HepG2 (cell line): ENCODE measurements around the gene C9orf43. TPM values are rescaled to one million over a fixed set of nuclear protein-coding genes. Genes with fewer than 3 reads are reported as not detected.

Experiments
- ATAC-seq: fragments of 200-7000 bp; cut with Tn5 transposase; 3 replicates; pipeline ENCODE4 v1.9.1; 2020; ENCODE audit warnings: mild to moderate bottlenecking, moderate library complexity
- BruUV-seq: library from RNA; stranded (reverse); fragments of 400-500 nt; replicated peaks from 2 replicates; lab custom pipeline; 2021; lab: Mats Ljungman, UMichigan
- CTCF ChIA-PET: fragments of 300-600 bp; formaldehyde crosslinking; extraction: SDS; loops from one replicate; lab custom pipeline; 2021; ENCODE audit warnings: low total read pairs, inconsistent platforms, low intra/inter-chr PET ratio; lab: Yijun Ruan, JAX
- POLR2A ChIA-PET: fragments of 350-600 bp; sonication (Branson Sonifier 250); formaldehyde crosslinking; loops from one replicate; lab custom pipeline; 2020; ENCODE audit warnings: antibody characterized with exemption, inconsistent platforms; lab: Yijun Ruan, JAX
- DNase-seq: peaks from one replicate; pipeline ENCODE4 v3.0.0-alpha.2; 2015; ENCODE audit warnings: low spot score
- FAIRE-seq: peaks from 3 replicates; lab custom pipeline; 2011; peaks lifted over from hg19 to GRCh38; lab: Jason Lieb, UNC
- H2AFZ ChIP-seq: one replicate; pipeline ENCODE4 v1.6.1; 2011; ENCODE audit warnings: low read length, inconsistent platforms
- H3K27ac ChIP-seq: fragments of 300-600 bp; 3 replicates; pipeline ENCODE4 v1.8.0; 2011; ENCODE audit warnings: mixed run types, mild to moderate bottlenecking, mixed read lengths, low read length, inconsistent platforms; ENCODE audit not compliant: insufficient read depth; ENCODE audit errors: extremely low read length
- H3K27me3 ChIP-seq, 2 experiments: fragments of 200-600 bp in 1 of 2; 2 replicates in 1 of 2; 3 replicates in 1 of 2; pipeline versions ENCODE4 v1.6.0 to v1.8.0; 2011; ENCODE audit warnings: low read length in 2 of 2, mild to moderate bottlenecking in 2 of 2, moderate library complexity in 2 of 2, inconsistent platforms in 1 of 2; ENCODE audit not compliant: insufficient read depth in 2 of 2, control insufficient read depth in 1 of 2
- H3K36me3 ChIP-seq, 2 experiments: fragments of 200-600 bp in 1 of 2; replicated peaks in 1 of 2; 2 replicates in 1 of 2; 3 replicates in 1 of 2; pipeline versions ENCODE4 v1.5.1 to v1.8.0; 2011; ENCODE audit warnings: low read length in 2 of 2, inconsistent platforms in 1 of 2; ENCODE audit not compliant: insufficient read depth in 2 of 2, control insufficient read depth in 1 of 2
- H3K4me1 ChIP-seq: 2 replicates; pipeline ENCODE4 v1.5.1; 2012; ENCODE audit warnings: low read length, inconsistent platforms; ENCODE audit not compliant: insufficient read depth
- H3K4me2 ChIP-seq: 2 replicates; pipeline ENCODE4 v1.6.0; 2011; ENCODE audit warnings: low read depth, low read length, inconsistent platforms
- H3K4me3 ChIP-seq, 3 experiments: fragments of 200-600 bp in 1 of 3; sonication (generic), shearing (Covaris generic) in 1 of 3; replicated peaks in 1 of 3; 2 replicates each; pipeline ENCODE4 v1.5.1; 2011 to 2016; ENCODE audit warnings: low read length in 3 of 3, inconsistent platforms in 2 of 3, low read depth in 2 of 3, mild to moderate bottlenecking in 2 of 3, control low read depth in 1 of 3, mixed read lengths in 1 of 3; ENCODE audit not compliant: insufficient read depth in 1 of 3
- H3K79me2 ChIP-seq: one replicate; pipeline ENCODE4 v1.6.1; 2011; ENCODE audit warnings: low read length, inconsistent platforms; ENCODE audit not compliant: insufficient read depth
- H3K9ac ChIP-seq: 2 replicates; pipeline ENCODE4 v1.6.0; 2011; ENCODE audit warnings: mild to moderate bottlenecking, low read depth, low read length, inconsistent platforms; ENCODE audit not compliant: insufficient read depth
- H3K9me3 ChIP-seq: 2 replicates; pipeline ENCODE4 v1.5.1; 2012; ENCODE audit warnings: mild to moderate bottlenecking, low read length
- H4K20me1 ChIP-seq: 2 replicates; pipeline ENCODE4 v1.6.0; 2011; ENCODE audit warnings: inconsistent platforms, mild to moderate bottlenecking, low read length, moderate library complexity; ENCODE audit not compliant: insufficient read depth
- CHD4 ChIP-seq: fragments of 200-600 bp; sonication (generic); IDR thresholded peaks from 2 replicates; pipeline ENCODE4 v1.7.0; 2017; ENCODE audit warnings: mild to moderate bottlenecking, low read length, borderline replicate concordance
- ISX ChIP-seq: sonication (generic); formaldehyde crosslinking; conservative IDR thresholded peaks from 2 replicates; pipeline ENCODE4 v1.5.0; 2020; ENCODE audit warnings: missing genetic modification reagents
- JARID2 ChIP-seq: sonication (generic); formaldehyde crosslinking; IDR thresholded peaks from 2 replicates; pipeline ENCODE4 v1.8.1; 2023; ENCODE audit warnings: missing genetic modification reagents, inconsistent platforms; ENCODE audit not compliant: insufficient replicate concordance
- MAFG ChIP-seq: sonication (generic); formaldehyde crosslinking; IDR thresholded peaks from 2 replicates; pipeline ENCODE4 v1.5.1; 2020; ENCODE audit warnings: mild to moderate bottlenecking, missing genetic modification reagents
- MEF2D ChIP-seq: sonication (generic); formaldehyde crosslinking; IDR thresholded peaks from 2 replicates; pipeline ENCODE4 v1.5.1; 2020; ENCODE audit warnings: mild to moderate bottlenecking, missing genetic modification reagents
- MXI1 ChIP-seq: IDR thresholded peaks from 3 replicates; pipeline ENCODE4 v1.6.1; 2012; ENCODE audit warnings: low read depth, low read length, inconsistent platforms, borderline replicate concordance
- TBX3 ChIP-seq: fragments of 450-650 bp; IDR thresholded peaks from 2 replicates; pipeline ENCODE4 v1.6.1; 2017; ENCODE audit warnings: antibody characterized with exemption, mild to moderate bottlenecking, inconsistent platforms, borderline replicate concordance
- ZBTB1 ChIP-seq: sonication (generic); formaldehyde crosslinking; IDR thresholded peaks from 2 replicates; pipeline ENCODE4 v1.4.0; 2020; ENCODE audit warnings: missing genetic modification reagents, borderline replicate concordance
- ZNF180 ChIP-seq: sonication (generic); formaldehyde crosslinking; IDR thresholded peaks from 2 replicates; pipeline ENCODE4 v1.4.0; 2020; ENCODE audit warnings: low read depth, missing genetic modification reagents, borderline replicate concordance
- ZNF414 ChIP-seq: sonication (generic); formaldehyde crosslinking; IDR thresholded peaks from 2 replicates; pipeline ENCODE4 v1.5.0; 2020; ENCODE audit warnings: missing genetic modification reagents
- WGBS: methylation state at CpG from one replicate; pipeline ENCODE4 v1.1.6; 2017; ENCODE audit warnings: low lambda C conversion rate; 5-methylcytosine and 5-hydroxymethylcytosine counted together
- in situ Hi-C: cut with HindIII; loops from 2 replicates; pipeline ENCODE4 v1.10.0; 2017; ENCODE audit warnings: low pct_unique_long_range_greater_than_20kb; ENCODE audit not compliant: extremely low pct_ligation_motif_present
- intact Hi-C: fragments of 100-400 bp; cut with micrococcal nuclease; formaldehyde crosslinking; loops from one replicate; pipeline ENCODE4 v1.10.0; 2022; ENCODE audit not compliant: unreplicated experiment
- polyA plus RNA-seq, 8 experiments: library from polyadenylated mRNA; depleted of rRNA in 3 of 8; stranded (reverse) in 7 of 8; unstranded in 1 of 8; fragments of >200 nt; fragmentation: Illumina TruSeq in 4 of 8; extraction: Trizol in 4 of 8; gene quantifications; 2 replicates each; pipeline versions ENCODE4 v1.2.1 to v1.2.3, GENCODE V29; 2011 to 2016; ENCODE audit warnings: low read depth in 4 of 8, missing spikeins in 1 of 8, mixed read lengths in 1 of 8; ENCODE audit not compliant: insufficient read depth in 1 of 8
- total RNA-seq, 5 experiments: library from RNA; depleted of rRNA; stranded (reverse); fragments of >200 nt; fragmentation: Illumina TruSeq; extraction: Trizol; gene quantifications; 2 replicates each; pipeline ENCODE4 v1.2.3, GENCODE V29; 2016; ENCODE audit warnings: low read depth in 1 of 5
- TF ChIP-seq, protein P1 (sequence below): sonication (generic); formaldehyde crosslinking; IDR thresholded peaks from 2 replicates; pipeline ENCODE4 v1.9.0; 2022; ENCODE audit warnings: missing genetic modification reagents, mild to moderate bottlenecking, borderline replicate concordance
- TF ChIP-seq, protein P2 (sequence below): sonication (generic); formaldehyde crosslinking; IDR thresholded peaks from 2 replicates; pipeline ENCODE4 v1.5.0; 2020; ENCODE audit warnings: missing genetic modification reagents

The C9orf43 gene
- total and polyA plus RNA-seq, 2 of the 13 experiments (the other 11 are each of a cell fraction or from before 2014, with no cell fraction given): 0.24 to 0.31 TPM

- TF ChIP-seq ZNF414: no peak
- TF ChIP-seq, protein P1, sequence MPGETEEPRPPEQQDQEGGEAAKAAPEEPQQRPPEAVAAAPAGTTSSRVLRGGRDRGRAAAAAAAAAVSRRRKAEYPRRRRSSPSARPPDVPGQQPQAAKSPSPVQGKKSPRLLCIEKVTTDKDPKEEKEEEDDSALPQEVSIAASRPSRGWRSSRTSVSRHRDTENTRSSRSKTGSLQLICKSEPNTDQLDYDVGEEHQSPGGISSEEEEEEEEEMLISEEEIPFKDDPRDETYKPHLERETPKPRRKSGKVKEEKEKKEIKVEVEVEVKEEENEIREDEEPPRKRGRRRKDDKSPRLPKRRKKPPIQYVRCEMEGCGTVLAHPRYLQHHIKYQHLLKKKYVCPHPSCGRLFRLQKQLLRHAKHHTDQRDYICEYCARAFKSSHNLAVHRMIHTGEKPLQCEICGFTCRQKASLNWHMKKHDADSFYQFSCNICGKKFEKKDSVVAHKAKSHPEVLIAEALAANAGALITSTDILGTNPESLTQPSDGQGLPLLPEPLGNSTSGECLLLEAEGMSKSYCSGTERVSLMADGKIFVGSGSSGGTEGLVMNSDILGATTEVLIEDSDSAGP: no peak
- TF ChIP-seq ZBTB1: no peak
- TF ChIP-seq, all 625 proteins: peak for 0
These were observed 64.5 kb downstream of the C9orf43 start (continued) for GRCh38 chr9:113475031-113475430.

GRCh38 chr9:113475992-113476391, 65.4 kb downstream of the C9orf43 start:
- Histone ChIP-seq H3K27me3 (no peaks in the 10 kb centered on the region), H3K4me2 (no peak overlapping the region), H3K4me3 (no peak overlapping the region), H3K79me2 (peaks cover 49% of the 10 kb centered on the region), H3K4me1 (peaks cover 22% of the 10 kb centered on the region), H3K36me3 (peaks cover 2 to 39% of the 10 kb centered on the region in 2 experiments; a peak in 3 of 5 replicates), H3K9me3 (no peaks in the 10 kb centered on the region), H3K9ac (no peak overlapping the region), H2AFZ (no peak overlapping the region), H4K20me1 (no peaks in the 10 kb centered on the region), H3K27ac (no peak overlapping the region)
- intact Hi-C loops: no loop called here
- FAIRE-seq: no peak
- WGBS: 95% methylated on average over 4 of the region's 4 CpGs
- ATAC-seq: no peak
- no TSS peak for BruUV-seq
- ChIA-PET CTCF (no interaction called here), POLR2A (no interaction called here)
- TF ChIP-seq JARID2 (CRISPR knock-in tag): no peak
- TF ChIP-seq MAFG (CRISPR knock-in tag): no peak
- no peak for TF ChIP-seq MEF2D (CRISPR knock-in tag)
- TF ChIP-seq MXI1: no peak
- TF ChIP-seq ZNF180 (CRISPR knock-in tag): no peak
- TF ChIP-seq, protein P2, sequence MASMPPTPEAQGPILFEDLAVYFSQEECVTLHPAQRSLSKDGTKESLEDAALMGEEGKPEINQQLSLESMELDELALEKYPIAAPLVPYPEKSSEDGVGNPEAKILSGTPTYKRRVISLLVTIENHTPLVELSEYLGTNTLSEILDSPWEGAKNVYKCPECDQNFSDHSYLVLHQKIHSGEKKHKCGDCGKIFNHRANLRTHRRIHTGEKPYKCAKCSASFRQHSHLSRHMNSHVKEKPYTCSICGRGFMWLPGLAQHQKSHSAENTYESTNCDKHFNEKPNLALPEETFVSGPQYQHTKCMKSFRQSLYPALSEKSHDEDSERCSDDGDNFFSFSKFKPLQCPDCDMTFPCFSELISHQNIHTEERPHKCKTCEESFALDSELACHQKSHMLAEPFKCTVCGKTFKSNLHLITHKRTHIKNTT (CRISPR knock-in tag): no peak
- no peak for TF ChIP-seq CHD4
- TF ChIP-seq ISX: no peak
- no peak for TF ChIP-seq TBX3
- DNase-seq: no peak
- in situ Hi-C loops: no loop called here
